GM12875 (cell line): ENCODE results near the gene SCNN1A.

Source experiments
- H3K4me3 ChIP-seq: one replicate; pipeline ENCODE4 v1.5.1; 2011; ENCODE audit warnings: low read depth, low read length, control low read depth
- TF ChIP-seq, protein P1 (sequence below): IDR thresholded peaks from 2 replicates; pipeline ENCODE4 v1.5.1; 2011; ENCODE audit warnings: low read depth, mild to moderate bottlenecking, control low read depth, inconsistent platforms, low read length, moderate library complexity, borderline replicate concordance; ENCODE audit not compliant: insufficient read depth

The SCNN1A gene

DNA sequence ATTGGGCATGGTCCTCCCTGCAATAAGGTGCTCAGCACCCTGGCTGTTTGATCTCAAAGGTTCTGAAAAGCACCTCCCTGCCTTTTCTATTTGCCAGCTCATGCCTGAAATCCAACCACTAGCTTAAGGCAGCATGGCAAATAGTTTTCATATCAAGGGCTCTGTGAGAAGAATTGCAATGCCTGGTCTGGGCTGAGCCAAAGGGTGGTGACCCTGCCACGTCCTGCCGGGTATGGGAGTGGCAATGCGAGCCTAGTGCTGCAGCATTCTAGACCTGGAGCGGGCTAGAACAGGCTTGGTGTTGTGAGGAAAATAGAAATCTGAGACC is 2.3 kb upstream of the SCNN1A start:
- H3K4me3 ChIP-seq, result no peak overlapping the region
- TF ChIP-seq, protein P1, sequence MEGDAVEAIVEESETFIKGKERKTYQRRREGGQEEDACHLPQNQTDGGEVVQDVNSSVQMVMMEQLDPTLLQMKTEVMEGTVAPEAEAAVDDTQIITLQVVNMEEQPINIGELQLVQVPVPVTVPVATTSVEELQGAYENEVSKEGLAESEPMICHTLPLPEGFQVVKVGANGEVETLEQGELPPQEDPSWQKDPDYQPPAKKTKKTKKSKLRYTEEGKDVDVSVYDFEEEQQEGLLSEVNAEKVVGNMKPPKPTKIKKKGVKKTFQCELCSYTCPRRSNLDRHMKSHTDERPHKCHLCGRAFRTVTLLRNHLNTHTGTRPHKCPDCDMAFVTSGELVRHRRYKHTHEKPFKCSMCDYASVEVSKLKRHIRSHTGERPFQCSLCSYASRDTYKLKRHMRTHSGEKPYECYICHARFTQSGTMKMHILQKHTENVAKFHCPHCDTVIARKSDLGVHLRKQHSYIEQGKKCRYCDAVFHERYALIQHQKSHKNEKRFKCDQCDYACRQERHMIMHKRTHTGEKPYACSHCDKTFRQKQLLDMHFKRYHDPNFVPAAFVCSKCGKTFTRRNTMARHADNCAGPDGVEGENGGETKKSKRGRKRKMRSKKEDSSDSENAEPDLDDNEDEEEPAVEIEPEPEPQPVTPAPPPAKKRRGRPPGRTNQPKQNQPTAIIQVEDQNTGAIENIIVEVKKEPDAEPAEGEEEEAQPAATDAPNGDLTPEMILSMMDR, result no peak

DNA sequence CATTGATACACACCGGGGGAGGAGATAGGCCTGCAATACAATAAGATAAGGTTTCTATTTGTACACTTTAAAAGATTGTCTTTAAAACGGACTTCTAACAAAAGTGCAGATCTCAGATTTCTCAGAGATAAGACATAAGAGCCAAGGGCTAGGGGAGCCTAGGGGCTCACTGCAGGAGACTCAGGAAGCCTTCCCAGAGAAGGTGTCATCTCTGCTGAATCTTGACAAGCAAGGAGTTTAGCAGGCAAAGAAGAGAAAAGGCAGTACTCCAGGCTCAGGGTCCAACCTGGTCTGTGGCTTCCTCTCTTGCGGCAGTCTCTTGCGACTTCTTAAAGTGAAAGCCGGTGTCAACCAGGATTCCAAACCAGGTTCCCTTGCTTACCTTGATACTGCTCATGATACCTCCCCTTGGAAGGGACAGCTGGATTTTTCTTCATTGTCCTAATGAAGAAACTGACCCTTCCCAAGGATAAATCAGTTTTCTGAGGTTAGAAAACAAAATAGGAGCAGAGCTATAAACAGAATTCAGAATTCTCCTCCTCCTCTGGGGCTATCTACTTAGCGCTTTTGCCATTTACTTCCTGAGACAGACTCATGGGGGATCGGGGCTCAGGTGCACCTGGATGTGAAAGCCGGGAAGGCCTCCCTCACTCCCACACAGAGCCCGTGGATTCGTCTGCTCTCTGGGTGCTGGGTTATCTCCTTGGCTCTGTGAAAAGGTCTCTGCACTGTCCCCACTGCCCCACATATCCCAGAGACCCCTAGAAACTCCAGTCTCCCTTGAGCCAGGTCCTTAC is 1.7 kb upstream of the SCNN1A start:
- H3K4me3 ChIP-seq, result no peak overlapping the region
- TF ChIP-seq, protein P1, result no peak

DNA sequence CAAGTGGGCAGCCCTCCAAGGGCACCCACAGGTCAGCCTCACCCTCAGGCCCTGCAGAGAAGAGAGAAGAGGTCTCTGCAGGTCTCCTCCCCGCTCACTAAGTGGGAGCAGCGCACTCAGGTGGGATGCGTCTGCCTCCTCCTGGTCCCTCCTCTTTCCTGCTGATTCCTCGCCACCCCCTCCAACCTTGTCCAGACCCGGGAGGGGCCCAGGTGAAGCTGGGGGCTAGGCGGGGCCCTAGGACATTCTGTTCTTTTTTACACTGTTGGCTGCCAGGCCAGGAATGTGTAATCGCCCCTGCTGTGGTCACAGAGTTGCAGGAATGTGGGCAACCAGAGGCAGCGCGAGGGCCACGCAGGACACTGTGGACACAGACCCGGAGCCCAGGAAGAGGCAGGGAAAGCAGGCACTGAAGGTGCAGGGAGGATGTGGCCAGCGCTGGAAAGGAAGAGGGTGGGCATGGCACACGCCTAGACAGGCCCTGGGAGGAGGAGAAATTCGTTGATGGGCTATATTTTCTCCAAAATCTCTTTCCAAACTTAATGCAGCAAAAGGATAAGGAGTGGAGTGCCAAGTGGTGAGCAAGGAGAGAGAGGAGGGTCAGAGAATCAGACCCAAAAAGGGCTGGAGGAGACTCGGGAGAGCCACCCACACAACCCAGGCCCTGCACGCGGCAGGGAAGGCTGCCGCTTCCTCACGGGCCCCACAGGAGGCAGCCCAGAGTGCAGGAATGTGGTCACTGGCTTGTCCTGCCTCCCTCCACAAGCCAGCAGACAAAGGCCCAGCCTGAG is 911 bp upstream of the SCNN1A start:
- TF ChIP-seq, protein P1, result peak; percentile 21; the same call in 1 of the 2 replicates
- H3K4me3 ChIP-seq, result no peak overlapping the region

DNA sequence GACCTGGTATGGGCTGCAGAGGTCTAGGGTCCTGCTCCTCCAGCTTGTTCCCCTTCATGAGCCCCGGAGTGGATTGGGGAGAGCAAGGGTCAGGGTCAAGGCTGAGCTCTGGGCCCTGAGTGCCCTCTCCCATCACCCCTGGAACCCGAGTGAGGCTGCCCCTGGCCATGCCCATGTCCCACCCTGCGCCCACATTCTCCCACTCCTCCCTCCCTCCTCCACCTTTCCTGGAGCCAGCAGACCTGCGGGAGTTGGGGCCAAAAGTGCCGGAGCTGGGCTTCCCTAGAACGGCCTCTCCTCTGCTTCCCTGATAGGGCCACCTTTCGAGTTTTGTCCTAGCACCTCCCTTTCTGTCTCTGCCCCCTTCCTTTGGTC is 590 bp downstream of the SCNN1A start:
- H3K4me3 ChIP-seq, result no peak overlapping the region
- TF ChIP-seq, protein P1, result no peak

DNA sequence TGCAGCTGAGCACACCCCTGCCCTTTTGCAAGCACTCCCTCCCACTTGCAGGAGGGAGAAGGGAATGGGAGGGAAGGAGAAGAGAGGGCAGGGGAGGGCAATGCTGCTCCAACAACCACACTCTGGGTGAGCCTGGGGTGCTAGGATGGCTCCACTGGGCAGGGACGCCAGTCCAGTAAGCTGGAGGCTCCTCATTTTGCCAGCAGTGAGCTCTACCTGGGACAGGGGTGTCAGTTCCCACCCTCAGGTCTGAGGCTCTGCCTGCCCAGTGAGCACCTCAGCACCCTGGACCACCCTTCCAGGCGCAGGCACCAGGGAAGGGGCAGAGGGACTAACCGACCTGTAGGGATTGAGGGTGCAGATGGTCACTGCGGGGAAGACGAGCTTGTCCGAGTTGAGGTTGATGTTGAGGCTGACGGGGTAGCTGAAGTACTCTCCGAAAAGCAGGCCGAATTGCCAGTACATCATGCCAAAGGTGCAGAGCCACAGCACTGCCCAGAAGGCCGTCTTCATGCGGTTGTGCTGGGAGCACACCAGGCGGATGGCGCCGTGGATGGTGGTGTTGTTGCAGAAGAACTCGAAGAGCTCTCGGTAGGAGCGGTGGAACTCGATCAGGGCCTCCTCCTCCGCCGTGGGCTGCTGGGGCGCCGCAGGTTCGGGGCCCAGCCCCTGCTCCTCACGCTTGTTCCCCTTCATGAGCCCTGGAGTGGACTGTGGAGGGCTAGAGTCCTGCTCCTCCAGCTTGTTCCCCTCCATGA is 1.2 kb downstream of the SCNN1A start:
- TF ChIP-seq, protein P1, result no peak
- H3K4me3 ChIP-seq, result no peak overlapping the region

DNA sequence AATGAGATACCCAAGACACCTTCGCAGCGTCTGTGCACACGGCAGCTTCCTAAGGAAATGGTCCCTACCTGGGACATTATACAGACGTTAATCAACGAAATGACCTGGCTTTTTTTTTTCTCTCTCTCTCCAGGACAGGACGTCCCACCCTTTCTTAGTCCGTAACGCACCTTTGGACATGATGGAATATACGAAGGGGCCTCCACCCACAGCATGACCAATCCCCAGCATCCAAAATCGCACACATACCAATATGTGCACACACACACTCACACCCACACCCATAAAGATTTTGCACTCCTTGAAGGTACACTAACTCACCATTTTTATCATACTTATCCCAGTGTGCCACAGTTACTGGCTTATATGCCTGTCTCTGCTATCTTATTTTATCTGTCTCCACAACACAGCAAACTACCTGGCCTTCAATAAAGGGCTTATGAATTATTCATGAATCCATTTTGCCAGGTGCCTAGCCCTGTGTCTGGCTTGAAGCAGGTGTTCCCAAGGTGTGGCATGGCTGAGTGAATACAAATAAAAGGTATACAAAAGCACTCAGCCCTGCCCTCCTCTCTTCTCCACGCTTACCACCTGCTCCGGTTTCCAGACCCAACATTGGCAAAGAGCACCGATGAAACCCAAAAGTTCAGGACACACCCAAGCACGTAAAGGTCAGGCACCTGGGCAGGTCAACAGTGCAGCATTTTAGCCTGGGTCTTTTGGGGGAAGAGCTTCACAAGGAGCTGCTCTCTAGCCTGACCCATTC is 2.2 kb downstream of the SCNN1A start:
- TF ChIP-seq, protein P1, result no peak
- no peak overlapping the region for H3K4me3 ChIP-seq
